ENCODE results near the gene KIF18B.

KIF18B gene

GRCh38 chr17:44915862-44916780 is 31.5 kb downstream of the KIF18B start:
- DNase-seq = no peak

DNA sequence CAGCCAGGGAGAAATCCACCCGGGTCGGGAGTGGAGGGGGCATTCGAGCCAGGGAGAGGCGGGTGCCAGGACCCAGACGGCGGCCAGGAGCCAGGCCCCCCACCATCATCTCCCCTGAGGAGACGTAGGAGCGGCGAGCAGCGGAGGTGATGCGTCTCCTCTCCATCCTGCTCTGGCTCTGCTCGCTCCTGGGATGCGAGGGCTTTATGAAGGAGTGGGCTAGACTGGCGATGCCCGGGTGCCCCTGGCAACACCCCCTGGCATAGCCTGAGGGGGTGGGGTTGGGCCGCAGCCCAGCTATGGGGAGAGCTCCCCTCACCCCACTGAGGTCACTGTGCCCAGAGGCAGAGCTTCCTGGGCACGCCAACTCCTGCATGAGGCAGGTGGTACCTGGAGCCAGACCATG is 32.2 kb downstream of the KIF18B start, which contains the start of gene GFAP:
Gene GFAP (minus strand): TSS at position 180 of the 406 bp plus-strand sequence. CDS start 14 bp downstream, at position 166.
- DNase-seq = no peak

DNA sequence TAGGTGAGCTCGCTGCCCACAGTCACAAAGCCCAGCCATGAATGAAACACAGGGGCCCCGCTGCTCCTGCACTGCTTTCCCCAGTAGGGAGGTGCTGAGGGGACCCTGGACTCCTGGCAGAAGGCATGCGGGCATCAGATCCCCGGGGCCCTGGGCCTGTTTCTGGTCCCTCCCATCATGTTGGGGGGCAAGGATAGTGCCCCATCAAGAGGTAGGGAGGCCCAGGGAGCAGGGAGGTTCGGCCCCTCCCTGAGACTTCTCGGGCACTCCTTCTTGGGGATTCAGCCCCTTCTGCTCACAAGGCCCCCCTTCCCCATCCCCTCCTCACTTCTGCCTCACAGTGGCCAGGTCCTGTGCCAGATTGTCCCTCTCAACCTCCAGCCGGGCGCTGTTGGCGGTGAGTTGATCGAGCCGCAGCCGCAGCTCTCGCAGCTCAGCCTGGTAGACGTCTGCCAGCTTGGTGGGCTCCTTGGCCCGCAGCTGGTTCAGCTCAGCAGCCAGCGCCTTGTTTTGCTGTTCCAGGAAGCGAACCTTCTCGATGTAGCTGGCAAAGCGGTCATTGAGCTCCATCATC is 32.8 kb downstream of the KIF18B start:
- DNase-seq = no peak

DNA sequence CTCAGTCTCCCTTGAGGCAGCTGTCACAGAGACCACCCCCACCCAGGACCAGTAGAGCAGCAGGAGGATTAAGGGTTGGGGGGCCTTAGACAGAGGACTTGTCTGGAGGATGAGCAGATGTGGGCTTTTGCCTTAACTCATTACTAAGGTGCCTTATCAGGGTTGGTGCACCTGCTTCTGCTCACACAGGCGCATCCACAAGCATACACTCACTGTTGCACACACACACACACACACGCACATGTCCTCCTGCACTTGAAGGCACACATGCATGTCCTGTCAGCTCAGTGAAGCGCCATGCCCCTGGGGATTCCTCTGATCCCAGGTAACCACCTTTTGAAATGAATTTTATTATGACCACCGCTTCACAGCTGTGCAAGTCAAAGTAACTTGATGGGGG is 33.4 kb downstream of the KIF18B start:
- no peak for DNase-seq

GRCh38 chr17:44913676-44914075 is 33.9 kb downstream of the KIF18B start:
- DNase-seq = no peak

- DNase-seq = no peak
Observed at GRCh38 chr17:44912763-44913544, 34.6 kb downstream of the KIF18B start.

GRCh38 chr17:44911133-44912001 is 36.2 kb downstream of the KIF18B start:
- DNase-seq = peak; percentile 55

GRCh38 chr17:44910231-44911106 is 37.1 kb downstream of the KIF18B start:
- no peak for DNase-seq

DNA sequence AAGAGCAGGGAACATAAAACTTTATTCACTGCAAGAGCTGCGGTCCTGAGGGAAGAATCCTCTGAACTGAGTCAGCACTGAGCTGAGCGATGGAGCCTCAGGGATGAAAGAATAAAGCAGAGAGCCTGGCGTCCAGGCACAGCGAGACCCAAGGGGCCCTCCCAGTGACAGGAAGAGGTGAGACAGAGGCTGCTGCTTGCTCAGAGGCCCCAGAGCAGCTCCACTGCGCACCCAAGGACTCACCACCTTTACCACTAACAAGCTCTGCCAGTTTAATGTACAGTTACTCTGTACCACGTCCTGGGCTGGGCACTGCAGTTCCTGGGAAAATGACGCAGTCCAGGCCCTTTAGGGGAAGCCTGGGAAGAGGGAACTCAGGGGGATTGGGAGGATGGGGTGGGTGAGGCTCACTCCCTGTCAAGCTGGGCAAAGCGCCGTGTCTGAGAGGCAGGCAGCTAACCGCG is 37.9 kb downstream of the KIF18B start:
- DNase-seq = no peak

- no peak for DNase-seq
Observed at GRCh38 chr17:44908761-44909326, 38.7 kb downstream of the KIF18B start.

DNA sequence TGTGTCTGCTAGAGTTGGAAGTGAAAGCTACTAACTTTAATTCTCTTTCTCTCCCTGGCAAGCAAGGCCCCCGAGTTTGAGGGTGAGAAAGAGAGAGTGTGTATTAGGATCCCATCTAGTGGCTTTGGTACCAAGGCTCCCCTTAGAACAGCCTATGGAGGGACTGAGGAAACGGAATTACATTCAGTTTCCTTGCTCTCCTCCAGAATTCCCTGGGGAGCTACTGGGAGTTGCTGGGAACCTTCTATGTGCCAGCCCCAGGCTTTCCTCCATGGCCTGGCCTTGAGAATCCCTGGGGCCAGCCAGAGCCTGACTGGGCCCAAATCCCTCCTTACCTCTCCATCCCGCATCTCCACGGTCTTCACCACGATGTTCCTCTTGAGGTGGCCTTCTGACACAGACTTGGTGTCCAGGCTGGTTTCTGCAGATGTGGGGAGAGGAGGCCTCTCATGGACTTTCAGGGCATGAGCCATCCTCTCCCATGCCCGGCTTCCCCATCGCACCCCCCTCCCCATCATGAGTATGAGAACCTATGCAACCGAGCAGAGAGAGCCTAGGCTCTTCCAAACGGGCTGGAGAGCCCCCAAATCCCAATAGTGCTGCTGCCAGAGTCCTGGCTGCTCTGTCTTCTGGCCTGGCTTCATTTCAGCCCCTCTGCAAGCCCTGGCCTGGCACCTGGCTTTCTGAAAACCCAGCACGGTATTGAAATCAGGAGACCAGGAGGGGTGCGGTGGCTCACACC is 39.7 kb downstream of the KIF18B start:
- no peak for DNase-seq

- DNase-seq = no peak
Observed at GRCh38 chr17:44906763-44907728, 40.5 kb downstream of the KIF18B start.

DNA sequence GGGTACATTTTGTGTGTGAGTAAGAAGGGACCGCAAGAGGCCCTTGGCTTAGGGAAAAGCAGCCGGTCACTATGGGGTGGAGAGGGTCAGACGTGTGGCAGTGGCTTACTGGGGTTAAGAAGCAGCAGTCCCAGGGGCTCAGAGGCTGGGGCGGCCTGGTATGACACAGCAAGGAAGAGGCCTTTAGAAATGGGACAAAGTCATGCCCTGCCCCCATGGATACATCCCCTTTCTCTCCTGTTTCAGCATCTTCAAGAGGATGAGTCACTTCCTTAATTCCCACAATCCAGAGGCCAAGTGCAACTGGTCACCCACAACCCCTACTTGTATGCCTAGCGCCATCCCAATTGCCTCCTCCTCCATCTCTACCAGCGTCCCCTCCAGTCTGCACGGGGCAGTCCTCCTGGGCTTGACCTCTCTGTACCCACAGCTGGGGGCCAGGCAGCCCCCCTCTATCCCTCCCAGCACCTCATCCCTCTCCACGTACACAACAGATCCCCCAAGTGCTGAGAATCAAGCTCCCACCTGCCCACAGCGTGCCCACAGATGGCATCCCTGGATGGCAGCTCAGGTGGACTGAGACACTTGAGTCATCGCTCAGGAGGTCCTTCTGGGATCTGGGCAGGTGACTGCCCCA is 41.4 kb downstream of the KIF18B start:
- no peak for DNase-seq

DNA sequence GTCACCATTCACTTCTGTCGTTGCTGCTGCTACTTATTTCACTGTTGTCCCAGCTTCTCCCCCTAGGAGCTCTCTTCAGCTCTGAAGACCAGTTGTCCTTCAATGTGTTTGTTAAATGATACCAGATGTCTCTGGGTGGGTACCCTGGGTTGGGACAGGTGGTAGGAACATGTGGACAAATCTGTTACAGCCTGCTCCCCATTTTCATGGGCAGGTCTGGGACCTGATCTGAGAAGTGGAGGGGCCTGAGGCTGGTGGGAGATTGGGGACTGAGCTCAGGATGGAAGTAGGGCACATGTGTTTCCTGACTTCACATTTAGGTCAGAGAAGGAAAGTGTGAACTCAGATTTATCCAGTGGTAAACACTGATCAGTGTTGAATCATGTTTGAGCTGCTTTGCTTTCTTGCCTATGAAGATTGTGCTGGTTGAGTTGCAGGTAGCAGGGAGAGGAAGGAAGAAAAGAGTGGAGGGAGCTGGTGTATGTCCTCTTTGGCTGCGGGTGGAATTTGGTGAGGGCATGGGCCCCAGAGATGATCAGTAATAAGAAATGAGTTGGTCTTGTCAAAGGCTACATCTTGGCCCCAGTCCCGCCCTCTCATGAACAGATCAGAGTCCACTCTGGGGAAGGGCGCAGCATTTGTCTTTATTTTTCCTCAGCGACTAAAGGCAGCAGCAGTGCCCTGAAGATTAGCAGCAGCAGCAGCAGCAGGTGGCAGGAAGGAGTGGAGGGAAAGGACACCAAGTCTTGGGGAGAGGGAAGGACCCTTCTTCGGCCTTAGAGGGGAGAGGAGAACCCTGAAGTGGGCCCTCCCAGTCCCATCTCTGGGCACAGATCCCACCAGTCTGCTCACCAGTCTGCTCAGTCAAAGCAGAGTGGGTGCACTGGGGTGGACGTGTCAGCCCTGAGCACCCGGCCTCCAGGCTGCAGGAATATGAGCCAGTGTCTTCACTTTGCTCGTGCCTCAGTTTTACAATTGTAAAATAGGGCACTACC is 42.3 kb downstream of the KIF18B start:
- no peak for DNase-seq

DNA sequence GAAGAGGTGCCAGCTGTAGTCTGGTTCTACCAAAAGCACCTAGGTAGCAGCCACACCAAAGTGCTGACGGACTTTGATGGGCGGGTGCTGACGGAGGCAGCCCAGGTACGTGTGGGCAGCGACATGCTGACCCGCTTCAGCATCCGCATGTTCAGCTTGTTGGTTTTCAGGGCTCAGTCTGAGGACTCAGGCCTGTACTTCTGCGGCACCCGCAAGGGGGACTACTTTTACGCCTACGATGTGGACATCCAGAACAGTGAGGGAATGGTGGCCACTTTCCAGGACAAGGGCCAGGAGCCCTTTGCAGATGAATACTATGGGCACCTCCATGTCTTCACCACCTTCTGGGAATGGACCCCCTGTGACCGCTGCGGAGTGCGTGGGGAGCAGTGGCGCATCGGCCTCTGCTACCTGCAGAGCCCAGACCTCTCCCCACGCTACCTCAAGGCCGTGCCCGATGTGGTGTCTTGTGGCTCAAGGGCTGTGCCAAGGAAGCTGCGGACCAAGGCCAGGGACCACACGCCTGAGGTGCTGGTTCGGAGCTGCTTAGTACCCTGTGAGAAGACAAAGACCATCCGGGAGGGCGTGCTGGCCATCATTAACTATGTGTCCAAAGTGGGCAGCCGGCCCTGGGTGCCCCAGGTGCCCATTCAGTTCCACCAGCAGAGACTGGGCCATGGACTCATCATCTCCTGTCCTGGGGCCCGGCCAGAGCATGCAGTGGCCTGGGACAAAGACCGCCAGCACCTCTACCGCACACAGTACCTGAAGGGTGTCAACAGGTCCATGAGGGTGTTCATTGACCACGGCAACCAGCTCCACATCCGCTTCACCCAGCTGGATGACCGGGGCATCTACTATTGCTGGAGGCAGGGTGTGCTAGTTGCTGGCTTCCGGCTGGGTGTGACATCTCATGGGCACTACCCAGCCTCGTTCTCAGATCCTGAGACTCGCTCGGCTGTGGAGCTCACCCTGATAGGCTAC is 43.3 kb downstream of the KIF18B start:
- DNase-seq = no peak

Data from stimulated activated CD4-positive, alpha-beta T cell treated with anti-CD3 and anti-CD28 coated beads, Interleukin-4, amount 100 ng/mL, for 1 hour (primary cell).